IMR-90 (cell line): Measurements from ENCODE around the gene CPEB3. TPM values are rescaled to one million over a fixed set of nuclear protein-coding genes. Genes with fewer than 3 reads are reported as not detected.

Experiments used
- ATAC-seq: fragments of 200-7000 bp; cut with Tn5 transposase; 2 replicates; pipeline ENCODE4 v1.9.1; 2020; ENCODE audit warnings: low read depth, mild to moderate bottlenecking, moderate library complexity
- BruUV-seq: library from RNA; stranded (reverse); fragments of 400-500 nt; replicated peaks from 2 replicates; lab custom pipeline; 2021; lab: Mats Ljungman, UMichigan
- CTCF ChIA-PET: fragments of 300-600 bp; formaldehyde crosslinking; extraction: SDS; loops from one replicate; lab custom pipeline; 2021; ENCODE audit warnings: antibody characterized with exemption; lab: Yijun Ruan, JAX
- POLR2A ChIA-PET: fragments of 300-600 bp; sonication (Branson Sonifier 250); formaldehyde crosslinking; loops from one replicate; lab custom pipeline; 2022; ENCODE audit warnings: antibody characterized with exemption; ENCODE audit not compliant: unreplicated experiment; lab: Charles Lee
- DNase-seq: peaks from one replicate; pipeline ENCODE4 v3.0.0; 2013
- H2AFZ ChIP-seq: replicated peaks from 2 replicates; pipeline ENCODE3; 2013; ENCODE audit warnings: low read length, mild to moderate bottlenecking; ENCODE audit not compliant: poor library complexity
- H2AK5ac ChIP-seq: 2 replicates; pipeline ENCODE4 v1.6.1; 2013; ENCODE audit warnings: low read depth, low read length, inconsistent platforms
- H2AK9ac ChIP-seq: replicated peaks from 2 replicates; pipeline ENCODE3; 2013; ENCODE audit warnings: mild to moderate bottlenecking, low read depth, low read length, moderate library complexity; ENCODE audit not compliant: poor library complexity
- H2BK120ac ChIP-seq: 2 replicates; pipeline ENCODE4 v1.6.1; 2013; ENCODE audit warnings: low read depth, low read length, inconsistent platforms
- H2BK15ac ChIP-seq: 3 replicates; pipeline ENCODE4 v1.6.1; 2013; ENCODE audit warnings: low read depth, low read length, inconsistent platforms
- H2BK20ac ChIP-seq: 2 replicates; pipeline ENCODE4 v1.6.1; 2013; ENCODE audit warnings: low read depth, mild to moderate bottlenecking, inconsistent platforms, low read length, moderate library complexity
- H2BK5ac ChIP-seq: 2 replicates; pipeline ENCODE4 v1.6.1; 2013; ENCODE audit warnings: mild to moderate bottlenecking, low read depth, low read length, inconsistent platforms; ENCODE audit not compliant: poor library complexity, severe bottlenecking
- H3K14ac ChIP-seq: replicated peaks from 2 replicates; pipeline ENCODE4 v1.6.1; 2013; ENCODE audit warnings: low read depth, low read length, inconsistent platforms
- H3K18ac ChIP-seq: 2 replicates; pipeline ENCODE4 v1.6.1; 2013; ENCODE audit warnings: low read depth, low read length, control low read depth
- H3K23ac ChIP-seq: 2 replicates; pipeline ENCODE4 v1.6.1; 2013; ENCODE audit warnings: low read depth, low read length, inconsistent platforms
- H3K27ac ChIP-seq: 2 replicates; pipeline ENCODE4 v1.5.1; 2013; ENCODE audit warnings: mild to moderate bottlenecking, control low read depth, low read length; ENCODE audit not compliant: insufficient read depth
- H3K27me3 ChIP-seq: 2 replicates; pipeline ENCODE4 v1.6.1; 2013; ENCODE audit warnings: low read length; ENCODE audit not compliant: control insufficient read depth, insufficient read depth
- H3K36me3 ChIP-seq: 2 replicates; pipeline ENCODE4 v1.6.1; 2013; ENCODE audit warnings: low read length, mixed read lengths; ENCODE audit not compliant: control insufficient read depth, insufficient read depth
- H3K4ac ChIP-seq: 2 replicates; pipeline ENCODE4 v1.6.1; 2013; ENCODE audit warnings: low read depth, low read length, inconsistent platforms
- H3K4me1 ChIP-seq: 2 replicates; pipeline ENCODE4 v1.6.1; 2013; ENCODE audit warnings: low read length, mixed read lengths; ENCODE audit not compliant: control insufficient read depth, insufficient read depth
- H3K4me2 ChIP-seq: 2 replicates; pipeline ENCODE4 v1.6.1; 2013; ENCODE audit warnings: low read depth, mild to moderate bottlenecking, control low read depth, low read length, moderate library complexity
- H3K4me3 ChIP-seq: 2 replicates; pipeline ENCODE4 v1.5.1; 2013; ENCODE audit warnings: low read depth, mild to moderate bottlenecking, control low read depth, low read length, moderate library complexity; ENCODE audit not compliant: insufficient read depth
- H3K56ac ChIP-seq: 2 replicates; pipeline ENCODE4 v1.6.1; 2013; ENCODE audit warnings: low read length, inconsistent platforms; ENCODE audit not compliant: insufficient read depth; ENCODE audit errors: extremely low read depth
- H3K79me1 ChIP-seq, 2 experiments: 2 replicates each; pipeline ENCODE4 v1.6.1; 2013; ENCODE audit warnings: low read length in 2 of 2, inconsistent platforms in 1 of 2, low read depth in 1 of 2
- H3K9ac ChIP-seq: 2 replicates; pipeline ENCODE4 v1.6.1; 2013; ENCODE audit warnings: low read depth, low read length, control low read depth
- H3K9me1 ChIP-seq: 2 replicates; pipeline ENCODE4 v1.6.1; 2013; ENCODE audit warnings: low read length, inconsistent platforms; ENCODE audit not compliant: insufficient read depth
- H3K9me3 ChIP-seq: 2 replicates; pipeline ENCODE4 v1.6.1; 2013; ENCODE audit warnings: low read length; ENCODE audit not compliant: control insufficient read depth, insufficient read depth
- H4K20me1 ChIP-seq: 2 replicates; pipeline ENCODE4 v1.6.1; 2013; ENCODE audit warnings: low read length, inconsistent platforms; ENCODE audit not compliant: insufficient read depth
- H4K5ac ChIP-seq: 2 replicates; pipeline ENCODE4 v1.6.1; 2013; ENCODE audit warnings: mild to moderate bottlenecking, low read depth, low read length, control low read depth
- H4K8ac ChIP-seq, 2 experiments: 2 replicates each; pipeline ENCODE4 v1.6.1; 2013; ENCODE audit warnings: low read depth in 2 of 2, low read length in 2 of 2, control low read depth in 1 of 2, inconsistent platforms in 1 of 2
- H4K91ac ChIP-seq: 2 replicates; pipeline ENCODE4 v1.6.1; 2013; ENCODE audit warnings: low read depth, low read length, inconsistent platforms; ENCODE audit not compliant: insufficient read depth
- BHLHE40 ChIP-seq: fragments of 150-350 bp; IDR thresholded peaks from 2 replicates; pipeline ENCODE4 v1.6.1; 2016; ENCODE audit warnings: mild to moderate bottlenecking, low read depth, low read length
- CEBPB ChIP-seq: IDR thresholded peaks from 2 replicates; pipeline ENCODE4 v1.6.1; 2012; ENCODE audit warnings: low read depth, low read length, improper control_type of control experiment
- CHD1 ChIP-seq: IDR thresholded peaks from 2 replicates; pipeline ENCODE4 v1.6.1; 2012; ENCODE audit warnings: low read depth, low read length, improper control_type of control experiment
- CTCF ChIP-seq: conservative IDR thresholded peaks from 2 replicates; pipeline ENCODE4 v1.5.1; 2012; ENCODE audit warnings: mild to moderate bottlenecking, low read depth, low read length, improper control_type of control experiment
- ELK1 ChIP-seq: fragments of 150-350 bp; IDR thresholded peaks from 2 replicates; pipeline ENCODE4 v1.6.1; 2016; ENCODE audit warnings: low read depth, mild to moderate bottlenecking, low read length, moderate library complexity, borderline replicate concordance
- FOS ChIP-seq: fragments of 150-350 bp; IDR thresholded peaks from 2 replicates; pipeline ENCODE4 v1.6.1; 2016; ENCODE audit warnings: low read depth, low read length
- MAFK ChIP-seq: IDR thresholded peaks from 2 replicates; pipeline ENCODE4 v1.6.1; 2012; ENCODE audit warnings: low read depth, low read length, improper control_type of control experiment
- MAZ ChIP-seq: IDR thresholded peaks from 2 replicates; pipeline ENCODE4 v1.6.1; 2012; ENCODE audit warnings: low read depth, mild to moderate bottlenecking, low read length, improper control_type of control experiment, moderate library complexity, borderline replicate concordance
- NFE2L2 ChIP-seq: fragments of 150-350 bp; IDR thresholded peaks from 2 replicates; pipeline ENCODE4 v1.6.1; 2016; ENCODE audit warnings: low read depth, mild to moderate bottlenecking, low read length
- POLR2A ChIP-seq: IDR thresholded peaks from 2 replicates; pipeline ENCODE4 v1.6.1; 2012; ENCODE audit warnings: mild to moderate bottlenecking, low read depth, low read length
- RAD21 ChIP-seq: IDR thresholded peaks from 2 replicates; pipeline ENCODE4 v1.6.1; 2012; ENCODE audit warnings: low read length, improper control_type of control experiment
- RCOR1 ChIP-seq: IDR thresholded peaks from 2 replicates; pipeline ENCODE4 v1.6.1; 2012; ENCODE audit warnings: mild to moderate bottlenecking, low read length, improper control_type of control experiment; ENCODE audit not compliant: insufficient replicate concordance
- SMC3 ChIP-seq: fragments of 150-350 bp; IDR thresholded peaks from 2 replicates; pipeline ENCODE4 v1.6.1; 2016; ENCODE audit warnings: low read depth, mild to moderate bottlenecking, antibody characterized with exemption, low read length, moderate library complexity
- WGBS, 2 experiments: methylation state at CpG; one replicate each; pipeline versions ENCODE4 v1.1.5 to v1.1.7; 2013; ENCODE audit warnings: missing lambda C conversion rate in 2 of 2; ENCODE audit not compliant: insufficient read length in 1 of 2; ENCODE audit errors: extremely low coverage in 2 of 2; 5-methylcytosine and 5-hydroxymethylcytosine counted together
- dilution Hi-C: fragments of 300-500 bp; cut with HindIII; formaldehyde crosslinking; loops from one replicate; pipeline ENCODE4 v1.14.3; 2018; ENCODE audit warnings: low sequenced_read_pairs; ENCODE audit not compliant: unreplicated experiment
- in situ Hi-C: fragments of 300-500 bp; cut with MboI; formaldehyde crosslinking; loops from 3 replicates; pipeline ENCODE4 v1.14.3; 2019; ENCODE audit warnings: low sequenced_read_pairs, inconsistent platforms, mixed read lengths
- intact Hi-C: fragments of 100-400 bp; cut with micrococcal nuclease; formaldehyde crosslinking; loops from 2 replicates; pipeline ENCODE4 v1.10.0; 2022
- polyA plus RNA-seq, 3 experiments: library from polyadenylated mRNA; depleted of rRNA; stranded (reverse); fragments of >200 nt; gene quantifications; 2 replicates each; pipeline ENCODE4 v1.2.3, GENCODE V29; 2012; ENCODE audit warnings: low replicate concordance in 1 of 3
- total RNA-seq: library from RNA; depleted of rRNA; stranded (reverse); fragments of >200 nt; gene quantifications from 2 replicates; pipeline ENCODE4 v1.2.3, GENCODE V29; 2012
- TF ChIP-seq, protein P1 (sequence below): fragments of 150-350 bp; IDR thresholded peaks from 2 replicates; pipeline ENCODE4 v1.6.1; 2017; ENCODE audit warnings: mild to moderate bottlenecking, antibody characterized with exemption, low read length, low read depth

CPEB3 gene
- total and polyA plus RNA-seq, 2 of the 4 experiments (the other 2 are of a cell fraction) = 0.18 to 0.36 TPM

DNA sequence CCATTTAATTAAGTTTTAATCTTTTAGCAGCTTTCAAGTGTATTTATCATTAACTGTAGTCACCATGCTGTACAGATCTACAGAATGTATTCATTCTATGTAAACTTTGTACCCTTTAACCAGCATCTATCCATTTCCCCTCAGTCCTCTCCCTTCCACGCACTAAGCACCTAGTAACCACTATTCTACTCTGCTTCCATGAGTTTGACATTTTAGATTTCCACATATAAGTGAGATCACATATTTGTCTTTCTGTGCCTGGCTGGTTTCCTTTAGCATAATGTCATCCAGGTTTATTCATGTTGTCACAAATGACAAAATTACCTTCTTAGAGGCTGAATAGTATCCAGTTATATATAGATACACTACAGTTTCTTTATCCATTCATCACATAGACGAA is 287.6 kb downstream of the CPEB3 start:
- Histone ChIP-seq H3K27ac (no peak overlapping the region), H2AK9ac (no peak overlapping the region), H2BK15ac (no peak overlapping the region), H3K79me1 (peaks cover 0 to 4% of the 10 kb centered on the region in 2 experiments; a peak in 1 of 4 replicates), H3K9me3 (peaks cover 3% of the 10 kb centered on the region; the same call in 1 of the 2 replicates), H3K4me3 (no peak overlapping the region), H2BK20ac (no peak overlapping the region), H3K27me3 (no peaks in the 10 kb centered on the region), H4K91ac (no peak overlapping the region), H3K23ac (no peak overlapping the region), H3K9ac (no peak overlapping the region), H3K9me1 (no peaks in the 10 kb centered on the region), H3K18ac (no peak overlapping the region), H2BK5ac (no peak overlapping the region), H3K14ac (no peak overlapping the region), H4K5ac (no peak overlapping the region), H3K4me1 (no peaks in the 10 kb centered on the region), H3K36me3 (peaks cover 14% of the 10 kb centered on the region), H2BK120ac (no peak overlapping the region), H4K8ac (no peak overlapping the region), H4K20me1 (no peaks in the 10 kb centered on the region), H3K4me2 (no peak overlapping the region), H3K4ac (no peak overlapping the region), H2AK5ac (no peak overlapping the region), H2AFZ (no peak overlapping the region), H3K56ac (no peak overlapping the region)
- ChIA-PET CTCF (interaction anchor here (0.6 kb wide), 1 partner anchor 9 kb away, joined by 3 read pairs; no protein-coding TSS in a partner anchor), POLR2A (no interaction called here)
- BruUV-seq = no TSS peak
- in situ Hi-C loops = no loop called here
- WGBS, 2 experiments = no CpG with 5 or more reads among the region's 2 CpGs
- dilution Hi-C loops = no loop called here
- intact Hi-C loops = no loop called here
- no peak for ATAC-seq
- TF ChIP-seq CEBPB (no peak), CHD1 (no peak), ELK1 (no peak), RAD21 (no peak), NFE2L2 (no peak), RCOR1 (no peak), FOS (no peak), CTCF (no peak), MAZ (no peak), BHLHE40 (no peak), MAFK (no peak), POLR2A (no peak), SMC3 (no peak)
- TF ChIP-seq, protein P1, sequence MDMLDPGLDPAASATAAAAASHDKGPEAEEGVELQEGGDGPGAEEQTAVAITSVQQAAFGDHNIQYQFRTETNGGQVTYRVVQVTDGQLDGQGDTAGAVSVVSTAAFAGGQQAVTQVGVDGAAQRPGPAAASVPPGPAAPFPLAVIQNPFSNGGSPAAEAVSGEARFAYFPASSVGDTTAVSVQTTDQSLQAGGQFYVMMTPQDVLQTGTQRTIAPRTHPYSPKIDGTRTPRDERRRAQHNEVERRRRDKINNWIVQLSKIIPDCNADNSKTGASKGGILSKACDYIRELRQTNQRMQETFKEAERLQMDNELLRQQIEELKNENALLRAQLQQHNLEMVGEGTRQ = no peak
- no peak for DNase-seq
